Activated T-cell treated with anti-CD3 and anti-CD28 coated beads, Interleukin-2, amount 50 U/mL, for 4 hours (primary cell): ENCODE measurements around the gene OR2V2. TPM values are rescaled to one million over a fixed set of nuclear protein-coding genes. Genes with fewer than 3 reads are reported as not detected.
"Not testable (repeated sequence)": the region's sequence is repeated elsewhere in the genome, so short reads cannot be mapped to it uniquely, and the experiment has no call there.

ENCODE experiments used
- ATAC-seq, 2 donors: fragments of 200-7000 bp; cut with Tn5 transposase; one replicate each; pipeline ENCODE4 v1.10.0; 2021
- DNase-seq: peaks from one replicate; pipeline ENCODE4 v3.0.0-alpha.2; 2020
- H3K27me3 Mint-ChIP-seq: one replicate; pipeline ENCODE4 v1.8.0; 2021; ENCODE audit warnings: low read depth, mixed read lengths
- H3K36me3 Mint-ChIP-seq: one replicate; pipeline ENCODE4 v1.8.0; 2022; ENCODE audit warnings: mixed read lengths; ENCODE audit not compliant: insufficient read depth
- H3K4me1 Mint-ChIP-seq: one replicate; pipeline ENCODE4 v1.8.0; 2021; ENCODE audit warnings: low read depth, mixed read lengths
- H3K4me3 Mint-ChIP-seq: one replicate; pipeline ENCODE4 v1.8.0; 2021; ENCODE audit warnings: mild to moderate bottlenecking, moderate library complexity, mixed read lengths
- H3K9me3 Mint-ChIP-seq: one replicate; pipeline ENCODE4 v1.8.0; 2021; ENCODE audit warnings: mixed read lengths
- total RNA-seq, 3 donors: library from RNA; stranded (reverse); gene quantifications; one replicate each; pipeline ENCODE4 v1.2.1, GENCODE V29; 2021

OR2V2 gene
- total RNA-seq, 3 donors from 2014 or later: not detected

GRCh38 chr5:181108578-181109165 lies 38.7 kb upstream of the OR2V2 start:
- peaks cover 75% of the 10 kb centered on the region for H3K27me3 Mint-ChIP-seq
- ATAC-seq (no peak), DNase-seq (no peak)
- H3K4me3 Mint-ChIP-seq: no peak overlapping the region
- no peaks in the 10 kb centered on the region for H3K9me3 Mint-ChIP-seq
- H3K4me1 Mint-ChIP-seq: peaks cover 5% of the 10 kb centered on the region
- H3K36me3 Mint-ChIP-seq: no peaks in the 10 kb centered on the region

DNA sequence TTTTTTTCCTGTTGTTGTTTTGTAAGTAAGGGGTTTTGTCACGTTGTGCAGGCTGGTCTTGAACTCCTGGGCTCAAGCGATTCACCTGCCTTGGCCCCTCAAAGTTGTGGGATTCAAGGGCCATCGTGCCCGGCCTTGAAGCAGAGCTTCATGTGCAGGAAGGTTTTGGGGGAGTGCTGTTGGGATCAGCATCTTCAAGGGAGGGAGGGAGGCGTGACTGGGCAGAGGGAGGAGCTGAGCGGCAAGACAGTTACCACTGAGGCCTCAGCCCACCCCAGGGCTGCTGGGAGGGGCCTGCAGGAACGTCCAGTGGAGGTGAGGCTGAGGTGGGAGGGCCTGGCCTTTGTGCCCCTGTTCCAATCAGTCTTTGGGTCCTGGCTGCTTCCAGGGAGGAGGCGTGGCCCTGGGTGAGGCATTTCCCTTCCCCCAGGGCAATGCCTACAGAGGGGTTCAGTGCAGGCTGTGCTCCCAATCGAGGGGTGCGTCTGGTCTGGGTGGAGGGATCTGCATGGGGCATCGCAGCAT lies 37.8 kb upstream of the OR2V2 start:
- ATAC-seq (no peak), DNase-seq (no peak)
- H3K4me3 Mint-ChIP-seq: no peak overlapping the region
- H3K9me3 Mint-ChIP-seq: no peaks in the 10 kb centered on the region
- H3K36me3 Mint-ChIP-seq: peaks cover under 1% of the 10 kb centered on the region
- H3K27me3 Mint-ChIP-seq: peaks cover 77% of the 10 kb centered on the region
- H3K4me1 Mint-ChIP-seq: no peaks in the 10 kb centered on the region

DNA sequence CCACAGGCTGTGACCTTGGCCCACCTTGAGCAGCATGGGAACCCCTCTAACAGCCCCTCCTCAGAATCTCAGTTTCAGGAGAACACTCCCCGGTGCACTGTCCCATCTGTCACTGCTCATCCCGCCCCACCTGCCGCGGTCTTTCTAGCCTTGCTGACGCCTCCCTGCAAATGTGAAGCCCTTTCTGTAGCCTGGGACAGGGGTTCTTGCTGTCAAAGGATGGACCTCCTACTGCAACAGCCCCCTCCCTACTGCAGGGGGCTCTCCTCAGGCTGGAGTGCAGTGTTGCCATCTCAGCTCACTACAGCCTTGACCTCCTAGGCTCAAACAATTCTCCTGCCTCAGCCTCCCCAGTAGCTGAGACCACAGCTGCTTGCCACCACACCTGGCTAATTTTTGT lies 36.4 kb upstream of the OR2V2 start:
- no peaks in the 10 kb centered on the region for H3K4me1 Mint-ChIP-seq
- H3K9me3 Mint-ChIP-seq: no peaks in the 10 kb centered on the region
- H3K27me3 Mint-ChIP-seq: peaks cover 81% of the 10 kb centered on the region
- peaks cover 1% of the 10 kb centered on the region for H3K36me3 Mint-ChIP-seq
- ATAC-seq: no peak
- H3K4me3 Mint-ChIP-seq: no peak overlapping the region
- DNase-seq: no peak

GRCh38 chr5:181112476-181112875 lies 34.9 kb upstream of the OR2V2 start:
- ATAC-seq: no peak
- Mint-ChIP-seq H3K27me3 (peaks cover 82% of the 10 kb centered on the region), H3K36me3 (peaks cover 1% of the 10 kb centered on the region)

GRCh38 chr5:181113572-181113971 lies 33.8 kb upstream of the OR2V2 start:
- not testable (repeated sequence) for H3K9me3 Mint-ChIP-seq, ATAC-seq
- H3K27me3 Mint-ChIP-seq: peaks cover 80% of the 10 kb centered on the region

More at GRCh38 chr5:181112476-181112875, 34.9 kb upstream of the OR2V2 start:
- DNase-seq: no peak
- H3K4me3 Mint-ChIP-seq: no peak overlapping the region
- H3K9me3 Mint-ChIP-seq: no peaks in the 10 kb centered on the region
- no peaks in the 10 kb centered on the region for H3K4me1 Mint-ChIP-seq

DNA sequence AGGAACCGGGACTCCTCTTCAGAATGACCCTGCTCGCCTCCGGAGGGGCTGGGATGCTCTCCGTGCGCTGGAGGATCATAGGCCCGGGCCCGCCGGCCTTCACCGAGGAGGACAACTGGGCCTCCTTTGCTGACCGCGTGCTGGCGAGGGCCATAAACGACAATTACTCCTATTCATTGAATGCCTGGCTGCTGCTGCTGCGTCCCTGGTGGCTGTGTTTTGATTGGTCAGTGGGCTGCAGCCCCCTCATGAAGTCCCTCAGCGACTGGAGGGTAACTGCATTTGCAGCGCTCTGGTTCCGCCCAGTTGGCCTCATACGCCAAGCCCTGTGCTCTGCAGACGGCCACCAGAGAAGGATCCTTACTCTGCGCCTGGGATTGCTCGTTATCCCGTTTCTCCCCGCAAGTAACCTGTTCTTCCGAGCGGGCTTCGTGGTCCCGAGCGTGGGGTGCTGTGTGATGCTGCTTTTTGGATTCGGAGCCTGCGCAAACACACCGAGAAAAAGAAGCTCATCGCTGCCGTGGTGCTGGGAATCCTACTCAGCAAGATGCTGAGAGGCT lies 33.0 kb upstream of the OR2V2 start:
- ATAC-seq (no peak), DNase-seq (no peak)
- no peaks in the 10 kb centered on the region for H3K4me1 Mint-ChIP-seq
- no peak overlapping the region for H3K4me3 Mint-ChIP-seq
- H3K36me3 Mint-ChIP-seq: peaks cover 1% of the 10 kb centered on the region
- no peaks in the 10 kb centered on the region for H3K9me3 Mint-ChIP-seq
- H3K27me3 Mint-ChIP-seq: peaks cover 80% of the 10 kb centered on the region

More at GRCh38 chr5:181113572-181113971, 33.8 kb upstream of the OR2V2 start:
- not testable (repeated sequence) for H3K36me3 Mint-ChIP-seq, DNase-seq, H3K4me3 Mint-ChIP-seq, H3K4me1 Mint-ChIP-seq

- Mint-ChIP-seq H3K9me3 (no peaks in the 10 kb centered on the region), H3K4me3 (no peak overlapping the region), H3K27me3 (peaks cover 83% of the 10 kb centered on the region), H3K4me1 (no peaks in the 10 kb centered on the region), H3K36me3 (peaks cover 1% of the 10 kb centered on the region)
- ATAC-seq: no peak
- no peak for DNase-seq
Measured at GRCh38 chr5:181114844-181115778, 32.3 kb upstream of the OR2V2 start.

- no peaks in the 10 kb centered on the region for H3K9me3 Mint-ChIP-seq
- H3K4me1 Mint-ChIP-seq: no peaks in the 10 kb centered on the region
- ATAC-seq: no peak
Measured at GRCh38 chr5:181118369-181118768, 29.0 kb upstream of the OR2V2 start.

GRCh38 chr5:181119105-181119504 lies 28.3 kb upstream of the OR2V2 start:
- peaks cover 1% of the 10 kb centered on the region for H3K36me3 Mint-ChIP-seq
- H3K9me3 Mint-ChIP-seq: no peaks in the 10 kb centered on the region
- H3K27me3 Mint-ChIP-seq: peaks cover 85% of the 10 kb centered on the region
- no peak for DNase-seq
- ATAC-seq: no peak
- H3K4me3 Mint-ChIP-seq: no peak overlapping the region
- H3K4me1 Mint-ChIP-seq: no peaks in the 10 kb centered on the region

More at GRCh38 chr5:181118369-181118768, 29.0 kb upstream of the OR2V2 start:
- no peak overlapping the region for H3K4me3 Mint-ChIP-seq
- no peak for DNase-seq
- peaks cover 1% of the 10 kb centered on the region for H3K36me3 Mint-ChIP-seq
- peaks cover 86% of the 10 kb centered on the region for H3K27me3 Mint-ChIP-seq

DNA sequence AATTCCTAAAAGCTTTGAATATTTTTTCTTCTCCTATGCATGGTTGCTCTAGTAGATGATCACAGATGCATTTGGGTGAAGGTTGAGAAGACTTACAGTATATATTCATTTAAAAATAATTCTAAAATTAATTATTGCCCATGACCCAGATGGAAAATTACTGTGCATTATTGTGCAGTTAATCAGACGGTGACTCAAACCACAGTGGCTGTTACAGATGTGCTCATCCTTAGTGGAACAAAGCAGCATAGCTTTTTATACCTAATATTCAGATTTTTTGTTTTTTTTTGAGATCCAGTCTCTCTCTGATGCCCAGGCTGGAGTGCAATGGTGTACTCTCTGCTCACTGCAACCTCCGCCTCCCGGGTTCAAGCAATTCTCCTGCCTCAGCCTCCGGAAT lies 27.1 kb upstream of the OR2V2 start:
- ATAC-seq: no peak
- H3K36me3 Mint-ChIP-seq: no peaks in the 10 kb centered on the region
- DNase-seq: no peak
- no peaks in the 10 kb centered on the region for H3K4me1 Mint-ChIP-seq
- H3K4me3 Mint-ChIP-seq: no peak overlapping the region
- H3K9me3 Mint-ChIP-seq: no peaks in the 10 kb centered on the region
- peaks cover 83% of the 10 kb centered on the region for H3K27me3 Mint-ChIP-seq

GRCh38 chr5:181120761-181121160 lies 26.6 kb upstream of the OR2V2 start:
- H3K4me3 Mint-ChIP-seq: no peak overlapping the region
- no peaks in the 10 kb centered on the region for H3K9me3 Mint-ChIP-seq
- no peak for ATAC-seq
- no peak for DNase-seq
- H3K27me3 Mint-ChIP-seq: peaks cover 83% of the 10 kb centered on the region
- H3K36me3 Mint-ChIP-seq: no peaks in the 10 kb centered on the region
- no peaks in the 10 kb centered on the region for H3K4me1 Mint-ChIP-seq

GRCh38 chr5:181121675-181122561 lies 25.5 kb upstream of the OR2V2 start:
- H3K4me3 Mint-ChIP-seq: no peak overlapping the region
- no peaks in the 10 kb centered on the region for H3K36me3 Mint-ChIP-seq
- H3K9me3 Mint-ChIP-seq: no peaks in the 10 kb centered on the region
- H3K27me3 Mint-ChIP-seq: peaks cover 78% of the 10 kb centered on the region
- ATAC-seq (no peak), DNase-seq (no peak)
- no peaks in the 10 kb centered on the region for H3K4me1 Mint-ChIP-seq

DNA sequence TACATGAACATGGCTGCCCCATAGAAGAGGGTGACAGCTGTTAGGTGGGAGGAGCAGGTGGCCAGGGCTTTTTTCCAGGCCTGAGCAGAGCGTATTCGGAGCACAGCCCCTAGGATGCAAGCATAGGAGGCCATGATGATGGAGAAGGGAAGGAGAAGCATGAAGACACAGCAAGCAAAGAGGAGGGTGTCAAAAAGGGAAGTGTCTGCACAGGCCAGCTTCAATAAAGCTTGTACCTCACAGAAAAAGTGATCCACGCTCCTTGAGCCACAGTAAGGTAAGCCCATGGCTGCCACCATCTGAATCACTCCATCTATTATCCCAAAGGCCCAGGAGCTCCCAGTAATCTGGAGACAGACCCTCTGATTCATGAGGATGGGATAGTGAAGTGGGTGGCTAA lies 22.9 kb upstream of the OR2V2 start:
- peaks cover 77% of the 10 kb centered on the region for H3K27me3 Mint-ChIP-seq
- H3K4me1 Mint-ChIP-seq: no peaks in the 10 kb centered on the region
- ATAC-seq (no peak), DNase-seq (no peak)
- no peak overlapping the region for H3K4me3 Mint-ChIP-seq
- no peaks in the 10 kb centered on the region for H3K9me3 Mint-ChIP-seq
- H3K36me3 Mint-ChIP-seq: no peaks in the 10 kb centered on the region

GRCh38 chr5:181126841-181127240 lies 20.5 kb upstream of the OR2V2 start:
- Mint-ChIP-seq H3K4me1 (no peaks in the 10 kb centered on the region), H3K9me3 (no peaks in the 10 kb centered on the region)
- ATAC-seq: no peak

More at GRCh38 chr5:181126841-181127240, 20.5 kb upstream of the OR2V2 start:
- H3K27me3 Mint-ChIP-seq: peaks cover 70% of the 10 kb centered on the region
- H3K4me3 Mint-ChIP-seq: no peak overlapping the region
- DNase-seq: no peak
- no peaks in the 10 kb centered on the region for H3K36me3 Mint-ChIP-seq
